ENCODE data around the gene SEZ6L. TPM values are rescaled to one million over a fixed set of nuclear protein-coding genes. Genes with fewer than 3 reads are reported as not detected.

Gene SEZ6L
- total RNA-seq, 1 experiment from 2014 or later = 0.13 TPM

DNA sequence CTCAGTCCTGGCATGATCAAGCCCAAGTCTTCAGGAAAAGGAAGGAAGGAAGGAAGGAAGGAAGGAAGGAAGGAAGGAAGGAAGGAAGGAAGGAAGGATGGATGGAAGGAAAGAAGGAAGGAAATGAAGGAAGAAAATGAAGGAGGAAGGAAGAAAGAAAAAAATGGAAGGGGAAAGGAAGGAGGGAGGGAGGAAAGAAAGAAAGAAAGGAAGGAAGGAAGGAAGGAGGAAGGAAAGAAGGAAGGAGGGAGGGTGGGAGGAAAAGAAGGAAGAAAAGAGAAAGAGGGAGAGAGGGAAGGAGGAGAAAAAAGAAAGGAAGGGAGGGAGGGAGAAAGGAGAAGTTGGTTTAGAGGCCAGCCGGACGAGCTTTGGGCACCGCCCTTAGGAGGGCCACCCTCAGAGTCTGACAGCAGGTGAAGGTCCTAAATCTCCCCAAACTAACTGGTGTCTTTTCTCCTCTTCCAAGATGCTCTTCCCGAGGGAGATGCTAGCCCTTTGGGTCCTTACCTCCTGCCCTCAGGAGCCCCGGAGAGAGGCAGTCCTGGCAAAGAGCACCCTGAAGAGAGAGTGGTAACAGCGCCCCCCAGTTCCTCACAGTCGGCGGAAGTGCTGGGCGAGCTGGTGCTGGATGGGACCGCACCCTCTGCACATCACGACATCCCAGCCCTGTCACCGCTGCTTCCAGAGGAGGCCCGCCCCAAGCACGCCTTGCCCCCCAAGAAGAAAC lies 122.8 kb downstream of the SEZ6L start:
- Histone ChIP-seq H2BK120ac (ENCODE audit: low read depth, low read length, poor library complexity, severe bottlenecking) (no peak overlapping the region), H3K14ac (ENCODE audit: insufficient read depth, low read length) (no peak overlapping the region), H3K27ac (ENCODE audit: insufficient read length, low read depth, low read length) (no peak overlapping the region), H3K56ac (ENCODE audit: insufficient read length, low read depth, low read length) (no peak overlapping the region), H3K23me2 (ENCODE audit: insufficient read length, low read depth, low read length, poor library complexity, severe bottlenecking) (no peaks in the 10 kb centered on the region), H2AFZ (ENCODE audit: low read length) (no peak overlapping the region), H3K23ac (ENCODE audit: insufficient read length, low read depth, low read length) (no peak overlapping the region), H3K27me3 (ENCODE audit: insufficient read depth, low read length) (no peaks in the 10 kb centered on the region), H4K5ac (ENCODE audit: insufficient read length, low read depth, low read length) (no peak overlapping the region), H4K8ac (replicated peaks; ENCODE audit: insufficient read length, low read depth, low read length) (no peak overlapping the region), H3K4me1 (ENCODE audit: insufficient read depth, low read length) (peaks cover 6% of the 10 kb centered on the region; the same call in 1 of the 2 replicates), H2BK20ac (ENCODE audit: low read depth, low read length, poor library complexity, severe bottlenecking) (no peak overlapping the region), H3K79me1 (ENCODE audit: insufficient read depth, low read depth, low read length, poor library complexity, severe bottlenecking) (no peaks in the 10 kb centered on the region), H3T11ph (ENCODE audit: low read length) (no peak overlapping the region), H2BK5ac (ENCODE audit: insufficient read length, low read length) (no peak overlapping the region), H3K4me2 (ENCODE audit: insufficient read depth, insufficient read length, low read length) (no peak overlapping the region), H4K20me1 (ENCODE audit: control insufficient read depth, insufficient read depth, insufficient read length) (no peaks in the 10 kb centered on the region), H2AK5ac (ENCODE audit: insufficient read length, low read length) (no peak overlapping the region), H3K18ac (ENCODE audit: insufficient read length, low read depth, low read length) (no peak overlapping the region), H3K4ac (ENCODE audit: low read depth, low read length) (no peak overlapping the region), H3K9me3 (ENCODE audit: control insufficient read depth, low read depth, low read length) (no peaks in the 10 kb centered on the region), H3K9ac (ENCODE audit: extremely low read depth, insufficient read length, low read length) (no peak overlapping the region), H3K79me2 (ENCODE audit: insufficient read depth, low read length) (no peaks in the 10 kb centered on the region), H4K91ac (ENCODE audit: insufficient read length, low read depth, low read length) (no peak overlapping the region), H2BK15ac (ENCODE audit: low read depth, low read length) (no peak overlapping the region), H2BK12ac (ENCODE audit: insufficient read length, low read depth, low read length) (no peak overlapping the region)
- Mint-ChIP-seq H3K4me3 (no peak overlapping the region), H3K27me3 (ENCODE audit: low read depth) (peaks cover 6% of the 10 kb centered on the region), H3K27ac (no peak overlapping the region; a peak in 1 of 7 replicates), H3K4me1 (peaks cover 25 to 26% of the 10 kb centered on the region in 2 experiments), H3K9me3 (no peaks in the 10 kb centered on the region; a peak in 1 of 5 replicates), H3K36me3 (ENCODE audit: insufficient read depth in 1 of 3, low read depth in 3 of 3) (no peaks in the 10 kb centered on the region)
- WGBS (ENCODE audit: extremely low coverage, insufficient read length, low lambda C conversion rate) = no CpG with 5 or more reads among the region's 14 CpGs
- TF ChIP-seq, protein P1, sequence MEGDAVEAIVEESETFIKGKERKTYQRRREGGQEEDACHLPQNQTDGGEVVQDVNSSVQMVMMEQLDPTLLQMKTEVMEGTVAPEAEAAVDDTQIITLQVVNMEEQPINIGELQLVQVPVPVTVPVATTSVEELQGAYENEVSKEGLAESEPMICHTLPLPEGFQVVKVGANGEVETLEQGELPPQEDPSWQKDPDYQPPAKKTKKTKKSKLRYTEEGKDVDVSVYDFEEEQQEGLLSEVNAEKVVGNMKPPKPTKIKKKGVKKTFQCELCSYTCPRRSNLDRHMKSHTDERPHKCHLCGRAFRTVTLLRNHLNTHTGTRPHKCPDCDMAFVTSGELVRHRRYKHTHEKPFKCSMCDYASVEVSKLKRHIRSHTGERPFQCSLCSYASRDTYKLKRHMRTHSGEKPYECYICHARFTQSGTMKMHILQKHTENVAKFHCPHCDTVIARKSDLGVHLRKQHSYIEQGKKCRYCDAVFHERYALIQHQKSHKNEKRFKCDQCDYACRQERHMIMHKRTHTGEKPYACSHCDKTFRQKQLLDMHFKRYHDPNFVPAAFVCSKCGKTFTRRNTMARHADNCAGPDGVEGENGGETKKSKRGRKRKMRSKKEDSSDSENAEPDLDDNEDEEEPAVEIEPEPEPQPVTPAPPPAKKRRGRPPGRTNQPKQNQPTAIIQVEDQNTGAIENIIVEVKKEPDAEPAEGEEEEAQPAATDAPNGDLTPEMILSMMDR (conservative IDR thresholded peaks at IDR 0.05) = no peak; the same call in 2 of the 3 replicates
- peak; percentile 39 for DNase-seq
